NCI-H146 treated with DMSO at 0.1 percent for 48 hours (cell line): ENCODE measurements around the gene PIK3R5.
"Not testable (repeated sequence)": the region's sequence is repeated elsewhere in the genome, so short reads cannot be mapped to it uniquely, and the experiment has no call there.

Experiments used
- DNase-seq: peaks from one replicate; lab custom pipeline; 2025; ENCODE audit not compliant: unreplicated experiment; lab: John Stamatoyannopoulos, UW

The PIK3R5 gene

DNA sequence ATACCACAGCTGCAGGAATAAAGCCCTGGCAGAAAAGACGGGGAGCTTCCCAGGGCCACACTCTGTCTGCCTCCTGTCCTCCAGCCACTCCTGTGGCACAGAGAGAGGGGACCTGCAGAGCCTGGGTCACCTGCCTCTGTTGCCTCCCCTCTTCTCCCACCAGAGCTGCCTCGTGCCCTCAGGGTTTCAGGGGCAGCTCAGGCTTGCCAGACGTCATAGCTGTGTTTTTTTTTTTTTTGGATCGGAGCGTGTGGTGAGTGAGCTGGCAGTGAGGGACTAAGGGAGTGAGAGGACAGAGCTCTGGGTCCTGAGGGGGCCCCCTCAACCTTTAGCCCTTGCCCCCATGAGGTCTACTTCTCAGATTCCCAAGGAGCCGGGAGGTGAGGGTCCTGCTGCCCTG is 100.1 kb downstream of the PIK3R5 start:
- no peak for DNase-seq

GRCh38 chr17:8862213-8863056 is 103.1 kb downstream of the PIK3R5 start:
- DNase-seq: no peak

DNA sequence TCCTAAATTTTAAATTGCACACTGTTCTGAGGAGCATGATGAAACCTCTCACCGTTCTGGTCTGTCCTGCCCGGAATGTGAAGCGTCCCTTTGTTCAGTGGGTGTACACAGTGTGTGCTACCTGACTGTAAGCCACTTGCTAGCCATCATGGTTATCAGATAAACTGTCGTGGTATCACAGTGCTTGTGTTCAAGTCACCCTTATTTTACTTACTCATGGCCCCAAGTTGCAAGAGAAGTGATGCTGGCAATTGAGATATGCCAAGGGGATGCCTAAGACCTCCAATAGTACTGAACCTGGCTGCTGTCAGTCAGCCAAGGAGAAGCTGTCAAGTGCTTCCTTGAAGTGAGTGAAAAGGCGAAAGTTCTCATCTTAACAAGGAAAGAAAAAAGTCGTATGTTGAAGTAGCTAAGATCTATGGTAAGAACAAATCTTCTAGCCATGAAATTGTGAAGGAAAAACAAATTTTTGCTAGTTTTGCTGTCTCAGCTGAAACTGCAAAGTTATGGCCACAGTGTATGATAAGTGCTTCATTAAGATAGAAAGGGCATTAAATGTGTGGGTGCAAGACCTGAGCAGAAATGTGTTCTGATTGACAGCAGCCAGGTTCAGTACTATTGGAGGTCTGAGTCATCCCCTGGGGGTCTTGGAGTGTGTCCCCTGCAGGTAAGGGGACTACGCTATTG is 103.9 kb downstream of the PIK3R5 start:
- DNase-seq: no peak

GRCh38 chr17:8859804-8860430 is 105.6 kb downstream of the PIK3R5 start:
- no peak for DNase-seq

DNA sequence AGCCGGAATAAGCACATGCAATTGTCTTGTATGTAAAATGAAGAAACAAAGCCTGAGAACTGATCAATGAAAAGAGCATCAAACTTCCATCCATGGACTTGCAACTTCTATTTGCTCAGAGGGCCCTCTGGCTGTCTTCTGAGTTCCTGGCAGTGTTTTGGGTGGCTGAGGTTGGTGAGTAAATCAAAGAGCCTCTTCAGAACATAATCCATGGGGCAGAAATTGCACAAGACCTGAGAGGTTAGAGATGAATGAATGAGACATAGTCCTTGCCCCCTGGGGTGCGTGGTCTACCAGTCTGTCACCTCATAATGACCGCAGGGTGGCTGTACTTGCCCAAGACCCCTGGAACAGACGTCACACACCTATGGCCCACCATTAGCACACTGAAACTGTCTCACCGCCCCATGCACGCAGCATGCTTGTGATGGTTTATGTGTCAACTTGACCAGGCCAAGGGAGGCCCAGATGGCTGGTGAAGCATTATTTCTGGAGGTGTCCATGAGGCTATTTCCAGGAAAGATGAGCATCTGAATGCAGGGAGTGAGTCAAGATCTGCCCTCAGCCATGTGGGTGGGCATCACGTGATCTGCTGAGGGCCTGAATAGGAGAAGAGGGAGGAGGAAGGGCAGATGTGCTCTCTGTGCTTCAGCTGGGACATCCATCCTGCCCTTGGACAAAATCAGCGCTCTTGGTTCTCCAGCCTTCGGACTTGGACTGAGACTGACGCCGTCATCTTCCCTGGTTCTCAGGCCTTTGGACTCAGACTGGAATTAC is 106.3 kb downstream of the PIK3R5 start:
- no peak for DNase-seq

DNA sequence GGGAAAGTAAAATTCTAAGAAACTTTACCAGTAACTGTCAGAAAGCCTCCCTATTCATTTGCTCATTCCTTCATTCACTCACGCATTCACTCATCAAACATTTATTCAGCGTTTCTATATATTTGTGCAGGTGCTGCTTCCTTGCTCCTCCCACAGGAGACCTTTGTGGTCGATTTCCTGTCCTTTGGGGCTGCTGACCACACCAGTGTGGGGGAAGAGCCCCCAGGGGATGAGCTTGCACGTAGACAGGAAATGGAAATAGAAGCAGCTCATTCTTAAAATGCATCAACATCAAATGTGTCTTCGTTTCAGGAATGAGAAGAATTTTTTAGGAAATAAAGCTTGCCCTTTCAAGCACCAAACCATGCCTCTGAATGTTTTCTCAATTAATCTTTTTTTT is 107.6 kb downstream of the PIK3R5 start:
- DNase-seq: peak; percentile 76

- peak; percentile 31 for DNase-seq
Observed at GRCh38 chr17:8856869-8857575, 108.5 kb downstream of the PIK3R5 start.

DNA sequence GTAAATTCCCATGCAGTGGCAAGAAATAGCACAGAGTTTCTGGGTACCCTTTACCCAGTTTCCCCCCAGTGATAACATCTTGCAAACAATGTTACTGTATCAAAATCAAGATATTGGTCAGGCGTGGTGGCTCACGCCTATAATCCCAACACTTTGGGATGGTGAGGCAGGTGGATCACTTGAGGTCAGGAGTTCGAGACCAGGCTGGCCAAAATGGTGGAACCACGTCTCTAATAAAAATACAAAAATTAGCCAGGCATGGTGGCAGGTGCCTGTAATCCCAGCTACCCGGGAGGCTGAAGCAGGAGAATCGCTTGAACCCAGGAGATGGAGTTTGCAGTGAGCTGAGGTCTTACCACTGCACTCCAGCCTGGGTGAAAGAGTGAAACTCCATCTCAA is 109.3 kb downstream of the PIK3R5 start:
- DNase-seq: not testable (repeated sequence)

DNA sequence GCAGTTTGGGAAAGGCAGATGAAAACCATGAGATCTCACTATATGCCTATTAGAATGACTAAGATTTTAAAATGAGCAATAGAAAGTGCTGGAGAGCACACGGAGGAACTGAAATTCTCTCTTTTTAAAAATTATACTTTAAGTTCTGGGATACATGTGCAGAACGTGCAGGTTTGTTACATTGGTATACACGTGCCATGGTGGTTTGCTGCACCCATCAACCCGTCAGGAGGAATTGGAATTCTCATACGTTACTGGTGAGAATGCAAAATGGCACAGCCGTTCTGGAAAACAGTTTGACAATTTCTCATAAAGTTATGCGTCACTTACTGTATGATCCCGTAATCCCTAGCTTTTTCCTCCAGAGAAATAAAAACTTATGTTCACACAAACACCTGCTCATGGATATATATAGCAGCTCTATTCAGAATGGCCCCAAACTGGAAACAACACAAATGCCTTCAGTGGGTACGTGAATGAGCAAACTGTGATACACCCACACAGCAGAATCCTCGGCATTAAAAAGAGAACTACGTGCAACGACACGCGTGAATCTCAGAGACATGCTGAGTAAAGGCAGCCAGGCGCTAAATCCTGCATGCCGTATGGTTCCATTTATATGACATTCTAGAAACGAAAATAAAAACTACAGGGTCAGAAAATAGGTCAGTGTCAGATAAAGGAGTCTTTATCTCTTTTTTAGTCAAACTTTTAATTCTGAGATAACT is 109.9 kb downstream of the PIK3R5 start:
- no peak for DNase-seq

- no peak for DNase-seq
Observed at GRCh38 chr17:8851600-8851999, 113.9 kb downstream of the PIK3R5 start.

DNA sequence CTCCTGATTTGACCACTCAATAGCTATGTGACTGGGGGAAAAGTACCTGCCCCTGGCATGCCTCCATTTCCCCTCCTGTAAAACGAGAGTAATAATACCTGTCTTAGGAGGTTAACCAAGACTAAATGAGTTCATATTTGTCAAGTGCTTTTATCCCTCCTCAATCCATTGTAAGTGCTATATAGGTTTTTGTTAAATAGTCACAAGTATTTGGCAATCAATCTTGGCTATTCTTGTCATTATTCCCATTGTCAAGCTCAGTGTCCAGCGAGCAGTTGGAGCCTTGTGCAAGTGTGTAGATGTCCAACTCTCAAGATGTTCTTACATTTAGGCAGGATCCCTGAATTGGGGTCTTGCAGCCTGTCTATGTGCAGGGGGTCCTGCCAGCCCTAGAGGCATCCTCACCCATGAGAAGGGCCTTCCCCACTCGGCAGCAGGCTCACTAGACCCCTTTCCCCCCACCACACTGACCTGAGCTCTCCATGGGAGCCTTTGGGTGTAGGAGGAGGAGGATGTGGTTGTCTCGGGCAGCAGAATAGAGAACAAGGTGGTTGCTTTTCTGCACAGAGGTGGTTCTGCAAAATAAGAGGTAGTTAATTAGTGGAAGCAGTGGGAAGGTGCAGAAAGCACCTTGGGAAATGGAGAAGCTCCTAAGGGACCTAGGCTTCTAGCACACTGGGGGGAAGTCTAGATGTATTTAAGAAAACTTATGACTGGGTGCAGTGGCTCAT is 116.0 kb downstream of the PIK3R5 start:
- DNase-seq: no peak

DNA sequence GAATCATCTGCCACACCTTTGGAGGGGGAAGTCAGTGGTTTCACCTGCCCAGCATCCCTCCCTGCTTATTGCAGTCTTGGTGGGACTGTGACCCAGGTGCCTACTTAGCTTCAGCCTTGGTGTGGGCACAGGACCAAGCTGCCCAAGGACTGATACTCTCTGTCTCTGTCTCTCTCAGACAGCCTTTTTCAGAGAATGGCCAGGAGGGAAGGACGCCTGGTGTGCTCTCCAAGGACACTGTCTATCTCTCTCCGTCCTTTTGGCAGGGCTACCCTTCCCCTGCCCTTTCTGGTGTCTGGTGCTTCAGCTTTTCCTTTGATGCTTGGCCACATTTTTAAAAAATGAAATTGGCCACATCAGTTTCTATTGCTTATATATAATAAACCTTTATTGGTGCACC is 117.6 kb downstream of the PIK3R5 start:
- no peak for DNase-seq

- no peak for DNase-seq
Observed at GRCh38 chr17:8846768-8847211, 118.7 kb downstream of the PIK3R5 start.

DNA sequence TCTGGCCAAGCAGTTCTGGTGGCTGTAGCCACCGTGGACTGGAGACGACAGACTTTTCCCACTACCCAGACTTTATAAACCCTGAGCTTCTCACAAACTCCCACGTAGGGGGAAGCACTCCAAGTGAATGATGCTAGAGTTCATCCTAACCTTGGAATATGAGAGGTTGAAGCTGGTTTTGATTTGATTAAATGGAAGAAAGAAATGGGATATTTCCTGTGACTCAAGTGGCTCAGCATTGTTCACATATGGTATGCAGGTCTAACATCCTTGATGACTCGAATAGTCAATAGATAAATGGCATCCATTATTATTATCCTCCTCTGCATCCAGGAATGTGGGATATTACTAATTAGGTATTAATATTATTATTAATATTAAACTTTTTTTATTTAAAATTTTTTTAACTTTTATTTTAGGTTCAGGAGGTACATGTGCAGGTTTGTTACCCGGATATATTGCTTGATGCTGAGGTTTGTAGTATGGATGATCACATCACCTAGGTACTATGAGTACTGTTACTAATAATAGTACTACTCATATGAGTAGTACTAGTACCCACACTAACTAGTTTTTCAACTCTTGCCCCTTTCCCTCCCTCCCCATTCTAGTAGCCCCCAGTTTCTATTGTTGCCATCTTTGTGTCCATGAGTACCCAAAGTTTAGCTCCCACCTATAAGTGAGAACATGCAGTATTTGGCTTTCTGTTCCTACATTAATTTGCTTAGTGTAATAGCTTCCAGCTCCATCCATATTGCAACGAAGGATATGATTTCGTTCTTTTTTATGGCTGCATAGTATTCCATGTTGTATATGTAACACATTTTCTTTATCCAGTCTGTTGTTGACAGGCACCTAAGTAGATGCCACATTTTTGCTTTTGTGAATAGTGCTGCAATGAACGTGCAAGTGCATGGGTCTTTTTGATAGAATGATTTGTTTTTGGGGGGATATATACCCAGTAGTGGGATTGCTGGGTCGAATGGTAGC is 121.0 kb downstream of the PIK3R5 start:
- no peak for DNase-seq

GRCh38 chr17:8843344-8843743 is 122.2 kb downstream of the PIK3R5 start:
- no peak for DNase-seq

DNA sequence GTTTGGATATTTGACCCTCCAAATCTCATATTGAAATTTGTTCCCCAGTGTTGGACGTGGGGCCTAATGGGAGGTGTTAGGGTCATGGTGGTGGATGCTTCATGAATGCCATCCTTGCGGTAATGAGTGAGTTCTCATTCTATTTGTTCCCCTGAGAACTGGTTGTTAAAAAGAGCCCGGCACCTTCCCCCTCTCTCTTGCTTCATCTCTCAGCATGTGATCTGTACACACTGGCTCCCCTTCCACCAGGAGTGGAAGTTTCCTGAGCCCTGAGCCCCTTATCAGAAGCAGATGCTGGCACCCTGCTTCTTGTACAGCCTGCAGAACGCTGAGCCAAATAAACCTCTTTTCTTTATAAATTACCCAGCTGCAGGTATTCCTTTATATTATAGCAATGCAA is 123.7 kb downstream of the PIK3R5 start:
- peak; percentile 26 for DNase-seq

DNA sequence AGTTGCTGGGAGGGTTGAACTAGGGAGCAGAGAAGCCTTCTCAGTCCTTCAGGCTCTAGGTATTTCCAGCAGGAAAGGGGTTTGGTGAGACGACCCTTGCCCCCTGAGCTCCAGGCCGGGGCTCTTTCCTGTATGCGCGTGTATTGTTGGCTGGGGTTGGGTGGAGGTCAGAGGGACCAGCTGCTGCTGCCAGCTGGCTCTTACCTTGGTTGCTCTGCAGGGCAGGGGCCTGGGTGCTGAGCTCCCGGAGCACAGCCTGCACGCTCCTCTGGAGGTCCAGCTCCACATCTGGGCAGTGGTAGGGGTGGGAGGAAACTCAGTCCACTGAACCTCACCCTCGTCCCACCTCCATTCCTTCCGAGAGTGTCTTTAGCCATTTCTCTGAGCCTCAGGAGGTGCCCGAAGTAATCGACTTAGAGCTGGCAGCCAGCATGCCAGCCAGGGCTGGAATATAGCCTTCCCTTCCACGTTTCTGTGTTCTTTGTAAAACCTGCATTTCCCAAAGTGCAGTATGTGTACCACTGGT is 126.0 kb downstream of the PIK3R5 start:
- DNase-seq: no peak
